ENCODE measurements around the gene SIK3.

SIK3 gene

GRCh38 chr11:116918925-116919655 is 179.1 kb downstream of the SIK3 start:
- no peak for DNase-seq

GRCh38 chr11:116917632-116918031 is 180.6 kb downstream of the SIK3 start:
- DNase-seq = no peak

- no peak for DNase-seq
Measured at GRCh38 chr11:116916886-116917285, 181.3 kb downstream of the SIK3 start.

- no peak for DNase-seq
Measured at GRCh38 chr11:116916052-116916451, 182.2 kb downstream of the SIK3 start.

- DNase-seq = no peak
Measured at GRCh38 chr11:116913000-116913399, 185.2 kb downstream of the SIK3 start.

- no peak for DNase-seq
Measured at GRCh38 chr11:116911976-116912734, 186.1 kb downstream of the SIK3 start.

- DNase-seq = no peak
Measured at GRCh38 chr11:116910847-116911246, 187.4 kb downstream of the SIK3 start.

GRCh38 chr11:116910378-116910777 is 187.8 kb downstream of the SIK3 start:
- DNase-seq = no peak

- no peak for DNase-seq
Measured at GRCh38 chr11:116909245-116909644, 189.0 kb downstream of the SIK3 start.

GRCh38 chr11:116906479-116906878 is 191.7 kb downstream of the SIK3 start:
- DNase-seq = no peak

- DNase-seq = no peak
Measured at GRCh38 chr11:116903090-116903489, 195.1 kb downstream of the SIK3 start.

GRCh38 chr11:116901964-116902688 is 196.1 kb downstream of the SIK3 start:
- DNase-seq = no peak

- no peak for DNase-seq
Measured at GRCh38 chr11:116901211-116901610, 197.0 kb downstream of the SIK3 start.

- DNase-seq = no peak
Measured at GRCh38 chr11:116896211-116896610, 202.0 kb downstream of the SIK3 start.

- no peak for DNase-seq
Measured at GRCh38 chr11:116895048-116895757, 203.0 kb downstream of the SIK3 start.

GRCh38 chr11:116893906-116894305 is 204.3 kb downstream of the SIK3 start:
- DNase-seq = no peak

- no peak for DNase-seq
Measured at GRCh38 chr11:116893437-116893836, 204.8 kb downstream of the SIK3 start.

- DNase-seq = no peak
Measured at GRCh38 chr11:116892374-116892773, 205.9 kb downstream of the SIK3 start.

- DNase-seq = no peak
Measured at GRCh38 chr11:116891746-116892145, 206.5 kb downstream of the SIK3 start.

- no peak for DNase-seq
Measured at GRCh38 chr11:116890607-116891006, 207.6 kb downstream of the SIK3 start.

GRCh38 chr11:116890193-116890592 is 208.0 kb downstream of the SIK3 start:
- DNase-seq = peak; percentile 46

- no peak for DNase-seq
Measured at GRCh38 chr11:116888884-116889549, 209.2 kb downstream of the SIK3 start.

GRCh38 chr11:116888024-116888423 is 210.2 kb downstream of the SIK3 start:
- no peak for DNase-seq

Data from activated CD4-positive, alpha-beta T cell treated with anti-CD3 and anti-CD28 coated beads, Interleukin-2, Interleukin-6, amounts not matched to agents 100 ng/mL and 50 ng/mL, durations not matched to agents 16 hours and 8 hours (primary cell).